HG03139 (cell line): ENCODE measurements around the gene MYH11.
"Not testable (repeated sequence)": the region's sequence is repeated elsewhere in the genome, so short reads cannot be mapped to it uniquely, and the experiment has no call there.

Source experiments
- ATAC-seq: cut with Tn5 transposase; IDR thresholded peaks from one replicate; pipeline ENCODE4 v1.9.1; 2021; ENCODE audit not compliant: unreplicated experiment

Gene MYH11

DNA sequence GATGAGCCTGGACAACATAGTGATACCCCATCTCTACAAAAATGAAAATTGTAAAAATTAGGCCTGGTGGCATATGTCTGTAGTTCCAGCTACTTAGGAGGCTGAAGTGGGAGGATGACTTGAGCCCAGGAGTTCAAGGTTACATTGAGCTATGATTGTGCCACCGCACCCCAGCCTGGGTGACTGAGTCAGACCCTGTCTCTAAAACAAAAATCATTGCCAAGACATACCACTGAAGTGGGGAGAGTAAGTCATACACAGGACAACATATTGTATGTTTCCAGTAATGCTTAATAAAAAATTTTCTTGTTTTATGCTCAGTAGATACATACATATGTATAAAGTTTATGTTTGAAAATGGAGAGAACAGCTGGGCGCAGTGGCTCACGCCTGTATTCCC is 167.5 kb downstream of the MYH11 start:
- ATAC-seq = no peak

DNA sequence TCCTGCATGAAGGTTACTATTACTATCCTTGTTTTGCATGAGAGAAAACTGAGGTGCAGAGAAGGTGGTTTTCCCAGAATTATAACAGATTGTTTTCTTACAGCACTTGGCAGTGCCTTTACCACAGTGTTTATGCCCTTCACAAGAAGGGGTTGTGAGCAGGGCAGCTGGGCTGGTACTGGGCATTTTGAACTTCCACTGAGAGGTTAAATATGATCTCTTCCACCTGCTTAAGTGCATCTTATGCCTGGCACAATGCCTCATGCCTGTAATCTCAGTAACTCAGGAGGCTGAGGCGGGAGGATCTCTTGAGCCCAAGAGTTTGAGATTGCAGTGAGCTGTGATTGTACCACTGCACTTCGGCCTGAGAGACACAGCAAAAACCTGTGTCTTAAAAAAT is 170.5 kb downstream of the MYH11 start:
- no peak for ATAC-seq

DNA sequence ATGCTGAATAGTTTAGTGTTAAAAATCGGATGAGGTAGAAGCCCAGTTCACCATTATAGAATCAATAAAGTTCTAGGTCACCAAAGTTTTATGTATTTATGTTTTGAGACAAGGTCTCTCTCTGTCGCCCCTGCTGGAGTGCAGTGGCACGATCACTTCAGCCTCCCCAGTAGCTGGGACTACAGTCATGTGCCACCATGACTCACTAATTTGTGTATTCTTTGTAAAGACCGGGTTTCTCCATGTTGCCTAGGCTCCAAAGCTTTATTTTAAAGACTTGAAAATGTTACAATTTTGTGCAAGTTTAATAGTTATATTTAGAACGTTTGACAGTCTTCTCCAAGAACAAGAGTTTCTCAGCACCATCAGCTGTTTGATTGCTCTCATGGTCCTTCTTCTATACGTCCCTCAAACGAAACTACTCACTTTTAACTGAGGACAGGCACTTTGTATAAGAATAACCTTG is 174.7 kb downstream of the MYH11 start:
- no peak for ATAC-seq

DNA sequence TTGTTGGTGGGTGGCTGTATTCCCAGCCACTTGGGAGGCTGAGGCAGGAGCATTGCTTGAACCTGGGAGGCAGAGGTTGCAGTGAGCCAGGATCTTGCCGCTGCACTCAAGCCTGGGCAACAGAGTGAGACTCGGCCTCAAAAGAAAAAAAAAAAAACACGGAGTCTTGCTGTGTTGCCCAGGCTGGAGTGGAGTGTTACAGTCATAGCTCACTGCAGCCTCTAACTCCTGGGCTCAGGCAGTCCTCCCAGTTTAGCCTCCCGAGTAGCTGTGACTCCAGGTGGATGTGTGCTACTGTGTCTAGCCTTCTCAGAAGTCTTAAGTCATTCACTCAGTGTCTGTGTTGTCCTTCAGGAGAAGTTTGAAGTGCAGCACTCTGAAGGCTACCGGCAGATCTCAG is 179.4 kb downstream of the MYH11 start:
- ATAC-seq = no peak

GRCh38 chr16:15676506-15676905 is 180.3 kb downstream of the MYH11 start:
- no peak for ATAC-seq

- ATAC-seq = no peak
Observed at GRCh38 chr16:15674571-15674970, 182.3 kb downstream of the MYH11 start.

DNA sequence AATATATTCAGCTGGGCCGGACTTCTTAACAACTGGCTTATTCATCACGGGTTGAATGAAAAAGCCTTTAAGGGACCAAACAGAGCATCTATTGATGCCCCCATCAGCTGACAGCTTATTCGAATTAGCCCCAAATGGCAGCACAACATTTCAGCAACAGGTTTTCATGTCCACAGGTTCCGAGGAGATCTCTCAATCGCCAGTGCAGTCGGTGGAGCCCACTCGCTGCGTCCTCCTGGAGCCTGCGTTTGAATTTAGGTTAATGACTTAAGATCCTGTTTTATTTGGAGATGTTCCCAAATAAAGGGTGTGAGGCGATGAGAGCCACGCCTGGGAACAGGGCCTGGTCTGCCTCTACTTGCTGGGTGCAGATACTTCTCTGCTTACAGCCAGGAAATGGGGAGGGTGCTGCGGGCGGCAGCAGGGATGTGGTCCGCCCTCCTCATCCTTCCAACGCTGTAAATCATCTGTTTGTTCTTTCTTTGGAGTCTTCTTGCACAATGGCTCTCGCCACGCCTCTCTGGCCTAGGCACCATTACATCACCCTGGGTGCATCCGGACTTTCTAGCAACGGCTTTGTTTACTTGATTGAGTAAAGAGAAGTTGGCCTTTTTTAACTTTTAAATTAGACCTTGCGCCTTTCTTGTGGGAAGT is 184.2 kb downstream of the MYH11 start:
- ATAC-seq = no peak

- ATAC-seq = not testable (repeated sequence)
Observed at GRCh38 chr16:15672127-15672513, 184.7 kb downstream of the MYH11 start.

- no peak for ATAC-seq
Observed at GRCh38 chr16:15671530-15672117, 185.2 kb downstream of the MYH11 start.

- no peak for ATAC-seq
Observed at GRCh38 chr16:15667091-15667742, 189.6 kb downstream of the MYH11 start.

- no peak for ATAC-seq
Observed at GRCh38 chr16:15665107-15665506, 191.7 kb downstream of the MYH11 start.

GRCh38 chr16:15660203-15660601 is 196.6 kb downstream of the MYH11 start:
- ATAC-seq = no peak

- ATAC-seq = no peak
Observed at GRCh38 chr16:15658556-15658955, 198.3 kb downstream of the MYH11 start.

DNA sequence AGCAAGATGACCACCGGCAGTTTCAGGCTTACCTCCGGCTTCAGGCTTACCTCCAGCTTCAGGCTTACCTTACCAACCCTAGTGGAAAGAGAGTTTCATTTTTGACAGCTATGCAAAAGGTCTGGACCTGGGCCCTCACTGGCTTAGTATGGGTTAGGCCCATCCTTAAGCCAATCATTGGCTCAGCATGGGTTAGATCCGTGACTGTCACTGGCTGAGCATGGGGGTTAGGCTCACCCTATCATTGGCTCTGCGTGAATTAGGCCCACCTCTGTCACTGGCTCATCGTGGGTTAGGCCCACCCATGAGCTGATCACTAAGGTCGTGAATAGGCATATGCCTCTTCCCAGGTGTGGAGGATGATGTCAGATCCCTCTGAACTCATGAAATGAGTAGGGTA is 198.7 kb downstream of the MYH11 start:
- ATAC-seq = no peak

GRCh38 chr16:15655561-15655960 is 201.3 kb downstream of the MYH11 start:
- not testable (repeated sequence) for ATAC-seq

DNA sequence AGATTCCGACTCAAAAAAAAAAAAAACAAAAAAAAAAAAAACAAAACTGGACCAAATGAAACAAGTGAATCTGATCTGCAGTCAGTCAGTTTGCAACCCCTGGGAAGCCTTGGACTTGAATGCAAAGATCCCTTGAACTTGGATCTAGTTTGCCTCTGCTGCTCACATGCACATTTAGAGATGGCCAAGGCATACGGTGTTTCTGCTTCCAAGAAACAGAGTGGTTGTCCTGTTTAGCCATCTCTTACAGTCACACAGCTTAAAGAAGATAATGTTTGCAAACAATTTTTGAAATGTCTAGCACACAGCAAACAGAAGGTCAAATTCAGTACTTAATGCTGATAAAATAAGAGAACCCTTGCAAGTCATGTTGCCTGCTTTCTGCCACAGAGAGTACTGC is 202.2 kb downstream of the MYH11 start:
- ATAC-seq = no peak

GRCh38 chr16:15653227-15653626 is 203.6 kb downstream of the MYH11 start:
- ATAC-seq = no peak
